Large intestine (tissue), 12 donors: Measurements from ENCODE around the gene GPM6B. TPM values are rescaled to one million over a fixed set of nuclear protein-coding genes. Genes with fewer than 3 reads are reported as not detected.

Experiments used
- DNase-seq, 2 donors: peaks; one replicate each; pipeline versions ENCODE4 v3.0.0 to v3.0.0-alpha.2; 2013
- H3K27ac ChIP-seq: one replicate; pipeline ENCODE4 v1.5.1; 2013; ENCODE audit warnings: low read length
- H3K27me3 ChIP-seq: 2 replicates; pipeline ENCODE4 v1.6.1; 2013; ENCODE audit warnings: low read length; ENCODE audit not compliant: control insufficient read depth, insufficient read depth
- H3K36me3 ChIP-seq: 2 replicates; pipeline ENCODE4 v1.6.1; 2013; ENCODE audit warnings: low read length; ENCODE audit not compliant: control insufficient read depth, insufficient read depth
- H3K4me1 ChIP-seq: one replicate; pipeline ENCODE4 v1.6.1; 2013; ENCODE audit warnings: low read length; ENCODE audit not compliant: control insufficient read depth, insufficient read depth
- H3K4me3 ChIP-seq: one replicate; pipeline ENCODE4 v1.5.1; 2013; ENCODE audit warnings: low read length
- H3K9me3 ChIP-seq: one replicate; pipeline ENCODE4 v1.6.1; 2013; ENCODE audit warnings: mild to moderate bottlenecking, low read depth, low read length, moderate library complexity; ENCODE audit not compliant: control insufficient read depth
- WGBS: methylation state at CpG from one replicate; pipeline ENCODE4 v1.1.5; 2013; ENCODE audit warnings: low lambda C conversion rate; ENCODE audit not compliant: insufficient coverage; 5-methylcytosine and 5-hydroxymethylcytosine counted together
- long read RNA-seq, 11 donors: transcript quantifications; one replicate each; lab custom pipeline, GENCODE V29; 2026
- polyA plus RNA-seq: library from polyadenylated mRNA; unstranded; fragments of 120-200 nt; gene quantifications from one replicate; pipeline ENCODE4 v1.2.1, GENCODE V29; 2013

Gene GPM6B
- 11.5 TPM for polyA plus RNA-seq
- long read RNA-seq, donor 1, partial matches to known transcripts, result 0 of 1 reads
- long read RNA-seq, donor 1, other reads (novel, unspliced or antisense), result 0 of 1 reads
- long read RNA-seq, donor 2, partial matches to known transcripts, result 0 of 2 reads
- long read RNA-seq, donor 2, other reads (novel, unspliced or antisense), result 0 of 2 reads
- long read RNA-seq, donor 3, result 0 reads
- long read RNA-seq, donor 4, partial matches to known transcripts, result 0 of 1 reads
- long read RNA-seq, donor 4, other reads (novel, unspliced or antisense), result 0 of 1 reads
- long read RNA-seq, donor 5, partial matches to known transcripts, result 0 of 3 reads
- long read RNA-seq, donor 5, other reads (novel, unspliced or antisense), result 0 of 3 reads
- long read RNA-seq, donor 6, partial matches to known transcripts, result 0 of 2 reads
- long read RNA-seq, donor 6, other reads (novel, unspliced or antisense), result 0 of 2 reads
- long read RNA-seq, donor 7, partial matches to known transcripts, result 0 of 3 reads
- long read RNA-seq, donor 7, other reads (novel, unspliced or antisense), result 0 of 3 reads
- long read RNA-seq, donor 8, partial matches to known transcripts, result 10 of 13 reads
- long read RNA-seq, donor 8, other reads (novel, unspliced or antisense), result 0 of 13 reads
- long read RNA-seq, donor 9, partial matches to known transcripts, result 0 of 1 reads
- long read RNA-seq, donor 9, other reads (novel, unspliced or antisense), result 0 of 1 reads
- long read RNA-seq, donor 10, partial matches to known transcripts, result 5 of 7 reads
- long read RNA-seq, donor 10, other reads (novel, unspliced or antisense), result 0 of 7 reads
- long read RNA-seq, donor 11, partial matches to known transcripts, result 0 of 2 reads
- long read RNA-seq, donor 11, other reads (novel, unspliced or antisense), result 0 of 2 reads

- DNase-seq, result no peak
These were observed at the start of gene GPM6B for GRCh38 chrX:13816643-13817627. Gene GPM6B, minus strand, starts transcription at chrX:13817093. Its CDS starts 189 bp downstream, at chrX:13816904.

GRCh38 chrX:13864264-13864663, 47.4 kb upstream of the GPM6B start:
- H3K27ac ChIP-seq, result no peak overlapping the region
- H3K4me3 ChIP-seq, result no peak overlapping the region
- WGBS, result no CpG with 5 or more reads among the region's 7 CpGs
- H3K36me3 ChIP-seq, result no peaks in the 10 kb centered on the region
- no peaks in the 10 kb centered on the region for H3K27me3 ChIP-seq
- no peaks in the 10 kb centered on the region for H3K4me1 ChIP-seq
- DNase-seq, result no peak
- no peaks in the 10 kb centered on the region for H3K9me3 ChIP-seq

More at GRCh38 chrX:13816643-13817627, at the start of gene GPM6B:
- H3K9me3 ChIP-seq, result no peaks in the 10 kb centered on the region
- no peaks in the 10 kb centered on the region for H3K4me1 ChIP-seq
- H3K27ac ChIP-seq, result no peak within 1 kb of the TSS
- H3K27me3 ChIP-seq, result peaks cover 3% of the 10 kb centered on the region
- 33% methylated on average over 1 of the region's 19 CpGs for WGBS
- no peaks in the 10 kb centered on the region for H3K36me3 ChIP-seq
- no peak within 1 kb of the TSS for H3K4me3 ChIP-seq

- Histone ChIP-seq H3K9me3 (no peaks in the 10 kb centered on the region), H3K27me3 (no peaks in the 10 kb centered on the region), H3K4me3 (no peak overlapping the region), H3K4me1 (no peaks in the 10 kb centered on the region), H3K27ac (no peak overlapping the region), H3K36me3 (no peaks in the 10 kb centered on the region)
- DNase-seq, result no peak
- no CpG with 5 or more reads among the region's 3 CpGs for WGBS
These were observed 46.4 kb upstream of the GPM6B start for GRCh38 chrX:13863324-13863723.

GRCh38 chrX:13859724-13860123, 42.8 kb upstream of the GPM6B start:
- H3K27me3 ChIP-seq, result no peaks in the 10 kb centered on the region
- DNase-seq, result no peak
- no peak overlapping the region for H3K27ac ChIP-seq
- no peaks in the 10 kb centered on the region for H3K4me1 ChIP-seq
- no peaks in the 10 kb centered on the region for H3K9me3 ChIP-seq
- no peak overlapping the region for H3K4me3 ChIP-seq
- WGBS, result no CpG with 5 or more reads among the region's 1 CpG
- H3K36me3 ChIP-seq, result no peaks in the 10 kb centered on the region

- H3K27ac ChIP-seq, result no peak overlapping the region
- no CpG with 5 or more reads among the region's 2 CpGs for WGBS
- H3K36me3 ChIP-seq, result no peaks in the 10 kb centered on the region
These were observed 40.9 kb upstream of the GPM6B start for GRCh38 chrX:13857804-13858203.

GRCh38 chrX:13855689-13856450, 39.0 kb upstream of the GPM6B start:
- no CpG with 5 or more reads among the region's 1 CpG for WGBS
- H3K4me1 ChIP-seq, result no peaks in the 10 kb centered on the region
- no peaks in the 10 kb centered on the region for H3K27me3 ChIP-seq
- H3K9me3 ChIP-seq, result no peaks in the 10 kb centered on the region
- no peak overlapping the region for H3K4me3 ChIP-seq
- no peak for DNase-seq
- no peak overlapping the region for H3K27ac ChIP-seq
- no peaks in the 10 kb centered on the region for H3K36me3 ChIP-seq

More at GRCh38 chrX:13857804-13858203, 40.9 kb upstream of the GPM6B start:
- Histone ChIP-seq H3K27me3 (no peaks in the 10 kb centered on the region), H3K4me3 (no peak overlapping the region), H3K9me3 (no peaks in the 10 kb centered on the region), H3K4me1 (no peaks in the 10 kb centered on the region)
- DNase-seq, result no peak

- no peak overlapping the region for H3K4me3 ChIP-seq
- no peaks in the 10 kb centered on the region for H3K27me3 ChIP-seq
- no peaks in the 10 kb centered on the region for H3K4me1 ChIP-seq
- no peak overlapping the region for H3K27ac ChIP-seq
- H3K9me3 ChIP-seq, result no peaks in the 10 kb centered on the region
- DNase-seq, result no peak
- H3K36me3 ChIP-seq, result no peaks in the 10 kb centered on the region
- WGBS, result no CpG with 5 or more reads among the region's 2 CpGs
These were observed 37.1 kb upstream of the GPM6B start for GRCh38 chrX:13854003-13854402.

- H3K36me3 ChIP-seq, result no peaks in the 10 kb centered on the region
- DNase-seq, result no peak
- WGBS, result no CpG with 5 or more reads among the region's 4 CpGs
- H3K4me1 ChIP-seq, result no peaks in the 10 kb centered on the region
- H3K9me3 ChIP-seq, result no peaks in the 10 kb centered on the region
- H3K27me3 ChIP-seq, result no peaks in the 10 kb centered on the region
- no peak overlapping the region for H3K27ac ChIP-seq
- no peak overlapping the region for H3K4me3 ChIP-seq
These were observed 35.3 kb upstream of the GPM6B start for GRCh38 chrX:13852001-13852695.
